ENCODE data around the gene VPS13C.

GRCh38 chr15:61849447-61849846 is 210.8 kb downstream of the VPS13C start:
- TF ChIP-seq CTCF (IDR thresholded peaks at IDR 0.05) (no peak), POLR2A (IDR thresholded peaks at IDR 0.05) (no peak)
